ENCODE measurements around the gene TYW3. TPM values are rescaled to one million over a fixed set of nuclear protein-coding genes. Genes with fewer than 3 reads are reported as not detected.
A peak's percentile ranks its signal among the peaks of the same experiment; 100 is the strongest.

The TYW3 gene
- total RNA-seq, 1 experiment from 2014 or later, result 32.9 TPM

GRCh38 chr1:74732960-74733603, at the start of gene TYW3, which contains the start of gene CRYZ (continued):
- TF ChIP-seq ARID4B (CRISPR knock-in tag; IDR thresholded peaks at IDR 0.05; ENCODE audit: borderline replicate concordance) (no peak), CREM (CRISPR knock-in tag; IDR thresholded peaks at IDR 0.05) (peak; percentile 86), SMAD3 (CRISPR knock-in tag; IDR thresholded peaks at IDR 0.05; ENCODE audit: borderline replicate concordance) (peak; percentile 66; the same call in 1 of the 2 replicates), TCF7 (CRISPR knock-in tag; IDR thresholded peaks at IDR 0.05; ENCODE audit: low read depth) (no peak), TEAD1 (CRISPR knock-in tag; IDR thresholded peaks at IDR 0.05) (0 out of 2 replicates have a peak, but pooled peaks have one; percentile 60), ATF2 (CRISPR knock-in tag; IDR thresholded peaks at IDR 0.05; ENCODE audit: borderline replicate concordance, low read depth) (no peak), FOXP1 (CRISPR knock-in tag; IDR thresholded peaks at IDR 0.05; ENCODE audit: borderline replicate concordance) (no peak; the same call in 1 of the 2 replicates)

- ChIA-PET POLR2A (interaction anchor here (0.6 kb wide), 1 partner anchor 1329 kb away, joined by 3 read pairs; no protein-coding TSS in a partner anchor), CTCF (no interaction called here)
- Mint-ChIP-seq H3K4me3 (no peak overlapping the region), H3K4me1 (no peaks in the 10 kb centered on the region), H3K36me3 (no peaks in the 10 kb centered on the region), H3K9me3 (no peaks in the 10 kb centered on the region), H3K27ac (no peak overlapping the region), H3K27me3 (ENCODE audit: low read depth) (no peaks in the 10 kb centered on the region; the same call in 1 of the 2 replicates)
- no peak for DNase-seq (ENCODE audit: low spot score)
- no peak for ATAC-seq
- TF ChIP-seq IRF1 (CRISPR knock-in tag; IDR thresholded peaks at IDR 0.05) (no peak), SMAD3 (CRISPR knock-in tag; IDR thresholded peaks at IDR 0.05; ENCODE audit: borderline replicate concordance) (no peak), CTCF (IDR thresholded peaks at IDR 0.05) (no peak), RELA (CRISPR knock-in tag; IDR thresholded peaks at IDR 0.05; ENCODE audit: borderline replicate concordance) (no peak), ZBTB43 (CRISPR knock-in tag; IDR thresholded peaks at IDR 0.05) (no peak), CDX4 (CRISPR knock-in tag; IDR thresholded peaks at IDR 0.05; ENCODE audit: borderline replicate concordance) (no peak), ATF3 (CRISPR knock-in tag; conservative IDR thresholded peaks at IDR 0.05) (no peak), PRDM15 (CRISPR knock-in tag; IDR thresholded peaks at IDR 0.05) (no peak), ZSCAN18 (CRISPR knock-in tag; IDR thresholded peaks at IDR 0.05) (no peak), ZNF263 (CRISPR knock-in tag; IDR thresholded peaks at IDR 0.05; ENCODE audit: low read depth) (no peak), ETV6 (CRISPR knock-in tag; IDR thresholded peaks at IDR 0.05) (no peak), FOXP1 (CRISPR knock-in tag; IDR thresholded peaks at IDR 0.05; ENCODE audit: borderline replicate concordance) (no peak), ZNF121 (CRISPR knock-in tag; IDR thresholded peaks at IDR 0.05) (no peak)
These were observed 49.3 kb upstream of the TYW3 start for GRCh38 chr1:74683656-74684055.
